SK-N-MC (cell line): Measurements from ENCODE around the gene OR2T34.
"Not testable (repeated sequence)": the region's sequence is repeated elsewhere in the genome, so short reads cannot be mapped to it uniquely, and the experiment has no call there.

ENCODE experiments used
- EZH2 ChIP-seq: fragments of 200-600 bp; sonication (generic); IDR thresholded peaks from one replicate; pipeline ENCODE4 v1.6.1; 2017; ENCODE audit warnings: antibody characterized with exemption
- POLR2AphosphoS5 ChIP-seq: IDR thresholded peaks from 2 replicates; pipeline ENCODE4 v1.6.1; 2012; ENCODE audit warnings: mild to moderate bottlenecking, low read depth, low read length, borderline replicate concordance

- not testable (repeated sequence) for TF ChIP-seq EZH2, POLR2AphosphoS5
Observed at GRCh38 chr1:248562672-248563071, 11.9 kb downstream of the OR2T34 start, which contains the start of gene OR2T29.
